HFF-Myc (cell line): ENCODE measurements around the gene SLC38A1.

Experiments
- DNase-seq: peaks from one replicate; pipeline ENCODE4 v3.0.0-alpha.2; 2011; ENCODE audit warnings: low read depth; ENCODE audit errors: extremely low read depth
- H3K4me3 ChIP-seq: replicated peaks from 2 replicates; pipeline ENCODE4 v1.5.1; 2011; ENCODE audit warnings: low read depth, mild to moderate bottlenecking, control low read depth, low read length
- CTCF ChIP-seq: IDR thresholded peaks from 2 replicates; pipeline ENCODE4 v1.5.1; 2012; ENCODE audit warnings: mild to moderate bottlenecking, low read depth, low read length, control low read depth; ENCODE audit errors: missing control alignments

Gene SLC38A1

GRCh38 chr12:46149079-46149464, 119.8 kb downstream of the SLC38A1 start:
- H3K4me3 ChIP-seq, result no peak overlapping the region
- no peak for DNase-seq
- TF ChIP-seq CTCF, result no peak

DNA sequence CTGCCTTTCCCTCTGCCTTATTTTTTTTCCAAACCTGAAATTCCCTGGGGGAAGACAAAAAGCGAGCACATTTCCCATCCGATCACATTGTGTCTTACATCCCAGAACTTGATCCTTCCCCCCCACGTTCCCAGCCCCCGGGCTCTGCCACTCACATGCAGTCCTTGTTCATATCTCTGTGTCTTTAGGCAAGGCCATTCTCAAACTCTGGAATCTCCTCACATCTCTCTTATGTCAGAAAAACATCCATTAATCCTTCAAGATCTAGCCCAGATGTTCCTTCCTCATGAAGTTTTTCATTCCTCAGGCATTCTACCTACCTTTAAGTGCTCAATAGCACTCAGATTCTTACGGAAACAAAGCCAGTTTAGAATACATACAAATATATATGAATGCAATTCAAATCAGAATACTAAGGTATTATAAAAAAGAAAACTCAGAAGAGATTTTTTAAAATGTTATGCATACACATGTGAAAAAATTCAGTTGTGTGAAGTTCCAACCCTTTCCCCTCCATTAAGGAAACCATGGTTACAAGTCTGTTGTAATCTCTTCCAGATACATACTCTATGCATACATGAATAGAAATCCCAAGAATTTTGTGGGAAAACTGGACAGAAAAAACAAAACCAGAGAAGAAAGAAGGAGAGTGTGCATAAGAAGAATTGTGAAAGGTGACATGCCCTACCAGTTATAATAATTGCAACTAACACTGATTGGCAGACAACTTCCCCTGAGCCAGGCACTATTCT, 120.3 kb downstream of the SLC38A1 start:
- TF ChIP-seq CTCF, result no peak
- DNase-seq, result no peak
- H3K4me3 ChIP-seq, result no peak overlapping the region

GRCh38 chr12:46147144-46147543, 121.7 kb downstream of the SLC38A1 start:
- no peak for DNase-seq
- no peak overlapping the region for H3K4me3 ChIP-seq
- TF ChIP-seq CTCF, result no peak

- DNase-seq, result no peak
- no peak overlapping the region for H3K4me3 ChIP-seq
- TF ChIP-seq CTCF, result no peak
These were observed 123.0 kb downstream of the SLC38A1 start for GRCh38 chr12:46145881-46146280.

GRCh38 chr12:46144433-46144832, 124.4 kb downstream of the SLC38A1 start:
- no peak for TF ChIP-seq CTCF
- no peak for DNase-seq
- no peak overlapping the region for H3K4me3 ChIP-seq

DNA sequence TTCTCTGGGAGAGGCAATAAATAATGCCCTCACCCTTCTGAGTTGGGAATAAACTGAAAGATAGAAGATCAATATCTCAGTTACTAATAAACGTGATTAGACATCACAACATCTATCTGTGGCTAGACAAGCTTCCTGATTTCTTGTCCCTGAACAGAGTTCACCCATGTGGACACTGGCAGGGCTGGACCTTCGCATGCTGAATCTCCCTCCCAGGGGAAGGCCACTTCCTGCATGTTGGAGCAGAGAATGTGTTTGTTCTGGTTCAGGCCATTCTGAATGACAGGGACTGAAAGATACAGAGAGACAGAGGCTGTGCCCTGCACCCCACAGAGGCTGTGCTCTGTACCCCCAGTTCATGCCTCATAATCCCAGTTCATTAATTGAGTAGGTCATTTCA, 132.6 kb downstream of the SLC38A1 start:
- no peak overlapping the region for H3K4me3 ChIP-seq
- no peak for TF ChIP-seq CTCF
- DNase-seq, result no peak

DNA sequence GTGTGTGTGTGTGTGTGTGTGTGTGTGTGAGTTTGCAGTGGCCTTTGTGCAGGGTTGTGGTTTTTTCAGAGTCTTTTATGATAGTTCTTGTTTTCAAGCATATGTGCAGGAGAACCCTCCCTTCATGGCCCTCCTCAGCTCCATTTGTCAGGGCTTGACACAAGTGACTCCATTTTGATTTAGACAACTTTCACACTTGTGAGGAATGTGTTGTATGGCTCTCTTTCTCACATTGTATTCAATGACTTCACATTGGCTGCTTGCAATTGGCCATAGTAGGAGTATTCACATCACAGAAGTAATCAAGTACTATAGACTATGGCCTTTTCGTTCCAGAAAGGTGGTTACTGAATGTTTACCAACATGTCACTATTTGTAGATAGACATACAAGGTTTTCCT, 133.1 kb downstream of the SLC38A1 start:
- no peak for TF ChIP-seq CTCF
- no peak for DNase-seq

More for the DNA sequence above, 133.1 kb downstream of the SLC38A1 start:
- H3K4me3 ChIP-seq, result no peak overlapping the region
